Mesenchymal stem cell (in vitro differentiated cells and primary cell): Measurements from ENCODE around the gene CBX4.

ENCODE experiments used
- DNase-seq: peaks from one replicate; pipeline ENCODE4 v3.0.0-alpha.2; 2013
- H2AFZ ChIP-seq: one replicate; pipeline ENCODE4 v1.6.1; 2013; ENCODE audit warnings: low read depth, mild to moderate bottlenecking, control low read depth, inconsistent platforms, low read length, moderate library complexity
- H2AK5ac ChIP-seq: 2 replicates; pipeline ENCODE4 v1.6.1; 2013; ENCODE audit warnings: low read length, moderate library complexity, mild to moderate bottlenecking, inconsistent platforms; ENCODE audit not compliant: severe bottlenecking
- H2BK120ac ChIP-seq: one replicate; pipeline ENCODE4 v1.6.1; 2013; ENCODE audit warnings: low read depth, mild to moderate bottlenecking, inconsistent platforms, low read length, moderate library complexity
- H2BK12ac ChIP-seq, 2 experiments: one replicate each; pipeline ENCODE4 v1.6.1; 2013; ENCODE audit warnings: inconsistent platforms in 2 of 2, low read length in 2 of 2, mild to moderate bottlenecking in 2 of 2, moderate library complexity in 2 of 2, control low read depth in 1 of 2
- H2BK15ac ChIP-seq: one replicate; pipeline ENCODE4 v1.6.1; 2013; ENCODE audit warnings: mild to moderate bottlenecking, low read depth, inconsistent platforms; ENCODE audit not compliant: poor library complexity, severe bottlenecking
- H2BK5ac ChIP-seq: 2 replicates; pipeline ENCODE4 v1.6.1; 2013; ENCODE audit warnings: low read depth, mild to moderate bottlenecking, low read length, control low read depth, inconsistent platforms; ENCODE audit not compliant: poor library complexity, severe bottlenecking
- H3K14ac ChIP-seq, 2 experiments: one replicate each; pipeline ENCODE4 v1.6.1; 2013; ENCODE audit warnings: inconsistent platforms in 2 of 2, low read length in 2 of 2, control low read depth in 1 of 2, mild to moderate bottlenecking in 1 of 2, moderate library complexity in 1 of 2
- H3K18ac ChIP-seq, 2 experiments: one replicate each; pipeline ENCODE4 v1.6.1; 2013; ENCODE audit warnings: inconsistent platforms in 2 of 2, low read length in 2 of 2, control low read depth in 1 of 2, low read depth in 1 of 2, mild to moderate bottlenecking in 1 of 2
- H3K23ac ChIP-seq, 2 experiments: one replicate each; pipeline ENCODE4 v1.6.1; 2013; ENCODE audit warnings: inconsistent platforms in 2 of 2, low read length in 2 of 2, mild to moderate bottlenecking in 2 of 2, moderate library complexity in 2 of 2, control low read depth in 1 of 2
- H3K27ac ChIP-seq: 2 replicates; pipeline ENCODE4 v1.5.1; 2013; ENCODE audit warnings: mild to moderate bottlenecking, moderate library complexity, low read length, control low read depth, inconsistent platforms; ENCODE audit not compliant: poor library complexity, severe bottlenecking
- H3K27me3 ChIP-seq, 2 experiments: 2 replicates each; pipeline versions ENCODE4 v1.6.1 to v1.7.0; 2013; ENCODE audit warnings: low read length in 2 of 2, mild to moderate bottlenecking in 2 of 2, moderate library complexity in 2 of 2, control low read depth in 1 of 2, inconsistent platforms in 1 of 2; ENCODE audit not compliant: control insufficient read depth in 1 of 2, insufficient read depth in 1 of 2
- H3K36me3 ChIP-seq, 2 experiments: 2 replicates each; pipeline versions ENCODE4 v1.6.1 to v1.7.0; 2013; ENCODE audit warnings: low read length in 2 of 2, control low read depth in 1 of 2, inconsistent platforms in 1 of 2, low read depth in 1 of 2, mild to moderate bottlenecking in 1 of 2; ENCODE audit not compliant: insufficient read depth in 2 of 2, control insufficient read depth in 1 of 2
- H3K4ac ChIP-seq, 2 experiments: one replicate each; pipeline ENCODE4 v1.6.1; 2013; ENCODE audit warnings: inconsistent platforms in 2 of 2, low read length in 2 of 2, mild to moderate bottlenecking in 2 of 2, moderate library complexity in 2 of 2, control low read depth in 1 of 2, low read depth in 1 of 2
- H3K4me1 ChIP-seq: 2 replicates; pipeline ENCODE4 v1.6.1; 2013; ENCODE audit warnings: low read depth, low read length, control low read depth; ENCODE audit not compliant: control insufficient read depth, insufficient read depth
- H3K4me2 ChIP-seq: 2 replicates; pipeline ENCODE4 v1.6.1; 2013; ENCODE audit warnings: low read length, mild to moderate bottlenecking, inconsistent platforms; ENCODE audit not compliant: poor library complexity, severe bottlenecking
- H3K4me3 ChIP-seq, 2 experiments: 2 replicates each; pipeline versions ENCODE4 v1.5.1 to v1.7.0; 2013; ENCODE audit warnings: low read length in 2 of 2, mild to moderate bottlenecking in 2 of 2, control low read depth in 1 of 2, low read depth in 1 of 2; ENCODE audit not compliant: insufficient read depth in 1 of 2
- H3K79me1 ChIP-seq: replicated peaks from 2 replicates; pipeline ENCODE4 v1.6.1; 2013; ENCODE audit warnings: mild to moderate bottlenecking, control low read depth, low read length, inconsistent platforms; ENCODE audit not compliant: poor library complexity, severe bottlenecking
- H3K9ac ChIP-seq: 2 replicates; pipeline ENCODE4 v1.7.0; 2013; ENCODE audit warnings: mild to moderate bottlenecking, low read length, moderate library complexity
- H3K9me3 ChIP-seq: 2 replicates; pipeline ENCODE4 v1.7.0; 2013; ENCODE audit warnings: mild to moderate bottlenecking, low read length; ENCODE audit not compliant: control insufficient read depth
- H4K8ac ChIP-seq: one replicate; pipeline ENCODE4 v1.6.1; 2013; ENCODE audit warnings: inconsistent platforms, mild to moderate bottlenecking, low read length, moderate library complexity
- H4K91ac ChIP-seq: one replicate; pipeline ENCODE4 v1.6.1; 2013; ENCODE audit warnings: mild to moderate bottlenecking, low read length, inconsistent platforms
- WGBS: methylation state at CpG from one replicate; pipeline ENCODE4 v1.1.7; 2013; ENCODE audit warnings: mixed read lengths; 5-methylcytosine and 5-hydroxymethylcytosine counted together

Gene CBX4

GRCh38 chr17:79826204-79826680 is 13.0 kb downstream of the CBX4 start:
- peaks cover 3 to 68% of the 10 kb centered on the region in 2 experiments for H3K27me3 ChIP-seq
- H3K9me3 ChIP-seq, result no peaks in the 10 kb centered on the region
- no peak overlapping the region for H3K27ac ChIP-seq
- H2BK5ac ChIP-seq, result no peak overlapping the region
- no peak overlapping the region for H2AK5ac ChIP-seq
- 33% methylated on average over 10 of the region's 11 CpGs for WGBS
- DNase-seq, result no peak
- H2BK15ac ChIP-seq, result no peak overlapping the region
- no peak overlapping the region for H2BK120ac ChIP-seq
- H3K23ac ChIP-seq, result no peak overlapping the region
- H3K4ac ChIP-seq, result no peak overlapping the region
- H3K4me3 ChIP-seq, result no peak overlapping the region
- no peak overlapping the region for H3K14ac ChIP-seq
- H2BK12ac ChIP-seq, result peak overlapping the region in 1 of 2 experiments; percentile 38
- no peak overlapping the region for H2AFZ ChIP-seq
- H3K36me3 ChIP-seq, result no peaks in the 10 kb centered on the region
- peak overlapping the region; percentile 71 for H4K91ac ChIP-seq
- peaks cover 6% of the 10 kb centered on the region for H3K4me1 ChIP-seq
- peak overlapping the region in 1 of 2 experiments; percentile 28 for H3K18ac ChIP-seq
- H4K8ac ChIP-seq, result peak overlapping the region; percentile 45
- H3K79me1 ChIP-seq, result no peaks in the 10 kb centered on the region
- H3K9ac ChIP-seq, result no peak overlapping the region
- no peak overlapping the region for H3K4me2 ChIP-seq

GRCh38 chr17:79825580-79825921 is 13.7 kb downstream of the CBX4 start:
- Histone ChIP-seq H4K91ac (peak overlapping the region; percentile 3), H2BK15ac (no peak overlapping the region), H3K9ac (no peak overlapping the region), H2BK120ac (no peak overlapping the region), H4K8ac (no peak overlapping the region), H3K4me1 (peaks cover 4% of the 10 kb centered on the region), H3K14ac (no peak overlapping the region), H3K27ac (no peak overlapping the region), H2BK12ac (no peak overlapping the region), H3K9me3 (no peaks in the 10 kb centered on the region), H2AFZ (no peak overlapping the region), H3K4me2 (no peak overlapping the region), H2BK5ac (no peak overlapping the region), H3K4ac (no peak overlapping the region), H3K18ac (no peak overlapping the region), H2AK5ac (no peak overlapping the region), H3K79me1 (no peaks in the 10 kb centered on the region), H3K4me3 (peak overlapping the region in 1 of 2 experiments; percentile 24), H3K27me3 (peaks cover 8 to 68% of the 10 kb centered on the region in 2 experiments), H3K23ac (no peak overlapping the region), H3K36me3 (no peaks in the 10 kb centered on the region)
- DNase-seq, result no peak
- 97% methylated on average over 5 of the region's 5 CpGs for WGBS

- H3K9me3 ChIP-seq, result no peaks in the 10 kb centered on the region
- no peak overlapping the region for H3K14ac ChIP-seq
- no peak for DNase-seq
- no peak overlapping the region for H2BK15ac ChIP-seq
- H3K23ac ChIP-seq, result no peak overlapping the region
- no peak overlapping the region for H3K27ac ChIP-seq
- no peak overlapping the region for H3K4ac ChIP-seq
- H4K91ac ChIP-seq, result no peak overlapping the region
- peaks cover 13 to 71% of the 10 kb centered on the region in 2 experiments for H3K27me3 ChIP-seq
- H4K8ac ChIP-seq, result no peak overlapping the region
- no peak overlapping the region for H2BK120ac ChIP-seq
- no peaks in the 10 kb centered on the region for H3K36me3 ChIP-seq
- H2AFZ ChIP-seq, result no peak overlapping the region
- H3K79me1 ChIP-seq, result no peaks in the 10 kb centered on the region
- peaks cover 4% of the 10 kb centered on the region for H3K4me1 ChIP-seq
- no peak overlapping the region for H3K9ac ChIP-seq
- H3K4me3 ChIP-seq, result no peak overlapping the region
- H3K4me2 ChIP-seq, result no peak overlapping the region
- no peak overlapping the region for H2BK5ac ChIP-seq
- no peak overlapping the region for H3K18ac ChIP-seq
- no peak overlapping the region for H2AK5ac ChIP-seq
- H2BK12ac ChIP-seq, result no peak overlapping the region
- 93% methylated on average over 6 of the region's 6 CpGs for WGBS
These were observed 14.2 kb downstream of the CBX4 start for GRCh38 chr17:79824893-79825579.

- Histone ChIP-seq H4K8ac (no peak overlapping the region), H3K36me3 (no peaks in the 10 kb centered on the region), H3K4me1 (peaks cover 4% of the 10 kb centered on the region), H2BK5ac (no peak overlapping the region), H2AK5ac (no peak overlapping the region), H2BK12ac (no peak overlapping the region), H3K14ac (no peak overlapping the region), H3K9me3 (no peaks in the 10 kb centered on the region), H3K79me1 (no peaks in the 10 kb centered on the region), H3K27ac (no peak overlapping the region), H3K23ac (no peak overlapping the region), H3K27me3 (peaks cover 21 to 74% of the 10 kb centered on the region in 2 experiments), H3K4me3 (no peak overlapping the region), H3K18ac (no peak overlapping the region), H3K4ac (no peak overlapping the region), H3K4me2 (no peak overlapping the region), H4K91ac (no peak overlapping the region), H3K9ac (no peak overlapping the region), H2BK120ac (no peak overlapping the region), H2AFZ (no peak overlapping the region), H2BK15ac (no peak overlapping the region)
- DNase-seq, result no peak
- 95% methylated on average over 17 of the region's 17 CpGs for WGBS
These were observed 15.0 kb downstream of the CBX4 start for GRCh38 chr17:79824234-79824633.
